GM23338 (cell line): Measurements from ENCODE around the gene GIMAP5. TPM values are rescaled to one million over a fixed set of nuclear protein-coding genes. Genes with fewer than 3 reads are reported as not detected.

ENCODE experiments used
- ATAC-seq: fragments of 200-7000 bp; cut with Tn5 transposase; 3 replicates; pipeline ENCODE4 v1.9.1; 2020
- DNase-seq: peaks from one replicate; pipeline ENCODE4 v3.0.0-alpha.2; 2015; ENCODE audit warnings: low spot score
- H2AFZ ChIP-seq: fragments of 200-600 bp; sonication (generic); 2 replicates; pipeline ENCODE4 v1.8.0; 2016; ENCODE audit warnings: antibody characterized with exemption, mild to moderate bottlenecking, moderate library complexity
- H3F3A ChIP-seq: fragments of 200-600 bp; sonication (generic); replicated peaks from 2 replicates; pipeline ENCODE4 v1.8.0; 2017; ENCODE audit warnings: antibody characterized with exemption, mixed run types, low read depth
- H3K27ac ChIP-seq: fragments of 200-600 bp; sonication (generic); 2 replicates; pipeline ENCODE4 v1.6.1; 2016; ENCODE audit warnings: low read depth
- H3K27me3 ChIP-seq: fragments of 200-600 bp; sonication (generic); 2 replicates; pipeline ENCODE4 v1.8.0; 2016; ENCODE audit warnings: mild to moderate bottlenecking, mixed run types, moderate library complexity; ENCODE audit not compliant: insufficient read depth
- H3K36me3 ChIP-seq: fragments of 200-600 bp; sonication (generic); 2 replicates; pipeline ENCODE4 v1.8.0; 2016; ENCODE audit warnings: mild to moderate bottlenecking; ENCODE audit not compliant: insufficient read depth
- H3K4me1 ChIP-seq: fragments of 200-600 bp; sonication (generic); 2 replicates; pipeline ENCODE4 v1.8.0; 2016; ENCODE audit warnings: mild to moderate bottlenecking, moderate library complexity; ENCODE audit not compliant: insufficient read depth
- H3K4me2 ChIP-seq: fragments of 200-600 bp; sonication (generic); 2 replicates; pipeline ENCODE4 v1.7.1; 2017; ENCODE audit warnings: mixed run types
- H3K4me3 ChIP-seq: fragments of 200-600 bp; sonication (generic); 2 replicates; pipeline ENCODE4 v1.6.1; 2016; ENCODE audit warnings: mixed run types
- H3K79me2 ChIP-seq: fragments of 200-600 bp; sonication (generic); replicated peaks from 2 replicates; pipeline ENCODE4 v1.8.0; 2017; ENCODE audit warnings: mild to moderate bottlenecking; ENCODE audit not compliant: insufficient read depth
- H3K9me2 ChIP-seq: fragments of 200-600 bp; sonication (generic); 2 replicates; pipeline ENCODE4 v1.8.0; 2017; ENCODE audit not compliant: insufficient read depth
- H4K20me1 ChIP-seq: fragments of 200-600 bp; sonication (generic); replicated peaks from 2 replicates; pipeline ENCODE4 v1.8.0; 2017; ENCODE audit warnings: mild to moderate bottlenecking; ENCODE audit not compliant: insufficient read depth
- H3K27ac Mint-ChIP-seq: 2 replicates; pipeline ENCODE4 v1.8.0; 2020; ENCODE audit warnings: inconsistent platforms, mild to moderate bottlenecking, moderate library complexity, mixed read lengths
- H3K27me3 Mint-ChIP-seq: 3 replicates; pipeline ENCODE4 v1.8.0; 2022; ENCODE audit warnings: low read depth, mild to moderate bottlenecking, moderate library complexity, mixed read lengths, inconsistent platforms; ENCODE audit not compliant: insufficient read depth, poor library complexity
- H3K36me3 Mint-ChIP-seq: 3 replicates; pipeline ENCODE4 v1.8.0; 2021; ENCODE audit warnings: low read depth, mild to moderate bottlenecking, inconsistent platforms, moderate library complexity, mixed read lengths
- H3K4me1 Mint-ChIP-seq: 3 replicates; pipeline ENCODE4 v1.8.0; 2020; ENCODE audit warnings: mild to moderate bottlenecking, inconsistent platforms, mixed read lengths
- H3K4me3 Mint-ChIP-seq: 3 replicates; pipeline ENCODE4 v1.8.0; 2021; ENCODE audit warnings: moderate library complexity, mild to moderate bottlenecking, inconsistent platforms, mixed read lengths
- H3K9me3 Mint-ChIP-seq: 3 replicates; pipeline ENCODE4 v1.8.0; 2020; ENCODE audit warnings: moderate library complexity, mild to moderate bottlenecking, inconsistent platforms, mixed read lengths
- CREB1 ChIP-seq: fragments of 250-450 bp; sonication (Bioruptor Pico); IDR thresholded peaks from 2 replicates; pipeline ENCODE4 v1.5.0; 2020; ENCODE audit warnings: low read depth, mild to moderate bottlenecking, moderate library complexity
- CTCF ChIP-seq, 2 experiments: fragments of 200-600 bp in 1 of 2; sonication (generic) in 1 of 2; conservative IDR thresholded peaks; 2 replicates each; pipeline versions ENCODE4 v1.5.1 to v1.6.1; 2016 to 2017; ENCODE audit warnings: antibody characterized with exemption in 2 of 2, low read depth in 2 of 2, mild to moderate bottlenecking in 2 of 2, moderate library complexity in 1 of 2
- EZH2 ChIP-seq: fragments of 200-600 bp; sonication (generic); IDR thresholded peaks from one replicate; pipeline ENCODE4 v1.8.0; 2017; ENCODE audit warnings: antibody characterized with exemption, mild to moderate bottlenecking, low read depth; ENCODE audit not compliant: unreplicated experiment
- EZH2phosphoT487 ChIP-seq: fragments of 200-600 bp; sonication (generic); IDR thresholded peaks from one replicate; pipeline ENCODE4 v1.8.1; 2018; ENCODE audit warnings: antibody characterized with exemption; ENCODE audit not compliant: unreplicated experiment
- JUNB ChIP-seq: IDR thresholded peaks from one replicate; pipeline ENCODE4 v1.6.1; 2016; ENCODE audit warnings: antibody characterized with exemption; ENCODE audit not compliant: unreplicated experiment
- NANOG ChIP-seq: IDR thresholded peaks from 2 replicates; pipeline ENCODE4 v1.6.1; 2016; ENCODE audit warnings: antibody characterized with exemption, borderline replicate concordance
- POLR2AphosphoS5 ChIP-seq: IDR thresholded peaks from 2 replicates; pipeline ENCODE4 v1.6.1; 2016; ENCODE audit warnings: antibody characterized with exemption, low read depth
- REST ChIP-seq: IDR thresholded peaks from one replicate; pipeline ENCODE4 v1.6.1; 2018; ENCODE audit warnings: antibody characterized with exemption; ENCODE audit not compliant: unreplicated experiment
- STAT1 ChIP-seq: IDR thresholded peaks from one replicate; pipeline ENCODE4 v1.6.1; 2016; ENCODE audit warnings: antibody characterized with exemption; ENCODE audit not compliant: unreplicated experiment
- ZNF114 ChIP-seq: fragments of 250-450 bp; sonication (Bioruptor Pico); IDR thresholded peaks from 2 replicates; pipeline ENCODE4 v1.5.0; 2020; ENCODE audit warnings: mild to moderate bottlenecking, moderate library complexity
- polyA plus RNA-seq: library from polyadenylated mRNA; unstranded; fragments of >200 nt; fragmentation: Nextera tagmentation; extraction: Ambion mirVana; gene quantifications from 2 replicates; pipeline ENCODE4 v1.2.1, GENCODE V29; 2016
- total RNA-seq: library from RNA; depleted of rRNA; stranded (reverse); fragments of >200 nt; shearing (Covaris generic); gene quantifications from 2 replicates; pipeline ENCODE4 v1.2.3, GENCODE V29; 2014
- TF ChIP-seq, protein P1 (sequence below): IDR thresholded peaks from 2 replicates; pipeline ENCODE4 v1.6.1; 2016; ENCODE audit warnings: antibody characterized with exemption

Gene GIMAP5
- total and polyA plus RNA-seq, 2 experiments from 2014 or later, result not detected

- H3K27ac Mint-ChIP-seq, result no peak overlapping the region
- no peaks in the 10 kb centered on the region for H3F3A ChIP-seq
- ATAC-seq, result no peak
- no peaks in the 10 kb centered on the region for H3K4me1 Mint-ChIP-seq
- DNase-seq, result no peak
- no peak overlapping the region for H3K4me3 ChIP-seq
- no peak overlapping the region for H3K27ac ChIP-seq
- no peaks in the 10 kb centered on the region for H3K36me3 ChIP-seq
- no peaks in the 10 kb centered on the region for H3K4me1 ChIP-seq
- no peak overlapping the region for H3K4me2 ChIP-seq
- H3K4me3 Mint-ChIP-seq, result no peak overlapping the region
- H3K79me2 ChIP-seq, result no peaks in the 10 kb centered on the region
- H2AFZ ChIP-seq, result no peak overlapping the region
- H3K27me3 ChIP-seq, result peaks cover 12% of the 10 kb centered on the region; the same call in 1 of the 2 replicates
- no peaks in the 10 kb centered on the region for H4K20me1 ChIP-seq
- peaks cover 14% of the 10 kb centered on the region for H3K9me3 Mint-ChIP-seq
- no peaks in the 10 kb centered on the region for H3K36me3 Mint-ChIP-seq
- no peaks in the 10 kb centered on the region for H3K9me2 ChIP-seq
- TF ChIP-seq EZH2 (no peak), POLR2AphosphoS5 (no peak)
- peaks cover 14% of the 10 kb centered on the region for H3K27me3 Mint-ChIP-seq
Measured at GRCh38 chr7:150716939-150717338, 20.3 kb upstream of the GIMAP5 start.

DNA sequence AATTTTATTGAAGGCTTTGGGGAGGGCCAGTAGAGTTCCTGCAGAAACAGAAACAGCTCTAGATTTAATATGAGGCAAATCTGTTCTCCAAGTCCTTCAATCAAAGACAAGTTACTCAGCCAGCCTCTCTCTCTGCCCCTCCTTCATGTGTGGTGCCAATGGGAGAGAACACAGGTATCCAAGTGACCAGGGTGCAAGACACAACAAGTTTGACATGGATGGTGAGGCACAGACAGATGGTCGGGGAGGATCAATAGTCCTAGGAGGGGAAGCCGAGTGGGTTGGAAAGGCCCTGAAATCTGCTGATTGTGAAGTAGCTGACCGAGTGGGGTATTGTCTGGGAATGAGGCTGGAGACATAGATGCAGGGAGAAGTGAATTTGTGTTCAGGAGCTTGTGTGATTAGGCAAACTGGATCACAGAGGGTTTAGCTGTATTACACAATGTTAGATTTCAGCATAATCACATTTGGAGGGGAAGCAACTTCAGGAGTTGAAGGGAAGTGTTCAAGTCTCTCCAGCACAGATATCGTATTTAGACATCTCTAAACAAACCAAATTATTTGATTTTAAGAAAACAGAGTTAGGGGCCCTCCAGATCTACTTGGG is 19.3 kb upstream of the GIMAP5 start:
- Histone ChIP-seq H3K27me3 (peaks cover 17% of the 10 kb centered on the region; the same call in 1 of the 2 replicates), H3K4me1 (no peaks in the 10 kb centered on the region), H3K4me2 (no peak overlapping the region), H3K9me2 (no peaks in the 10 kb centered on the region), H3F3A (no peaks in the 10 kb centered on the region), H3K27ac (no peak overlapping the region), H3K4me3 (no peak overlapping the region), H3K79me2 (no peaks in the 10 kb centered on the region), H4K20me1 (no peaks in the 10 kb centered on the region), H2AFZ (no peak overlapping the region), H3K36me3 (no peaks in the 10 kb centered on the region)
- H3K4me1 Mint-ChIP-seq, result no peaks in the 10 kb centered on the region
- no peak overlapping the region for H3K4me3 Mint-ChIP-seq
- H3K27me3 Mint-ChIP-seq, result peaks cover 17% of the 10 kb centered on the region
- no peak overlapping the region for H3K27ac Mint-ChIP-seq
- H3K9me3 Mint-ChIP-seq, result peaks cover 7% of the 10 kb centered on the region; the same call in 2 of the 3 replicates
- ATAC-seq (no peak), DNase-seq (no peak)
- no peak for TF ChIP-seq ZNF114
- H3K36me3 Mint-ChIP-seq, result no peaks in the 10 kb centered on the region

GRCh38 chr7:150719436-150719835 is 17.8 kb upstream of the GIMAP5 start:
- Histone ChIP-seq H4K20me1 (no peaks in the 10 kb centered on the region; the same call in 1 of the 2 replicates), H3K36me3 (no peaks in the 10 kb centered on the region), H3K9me2 (no peaks in the 10 kb centered on the region), H3K4me3 (no peak overlapping the region), H3K79me2 (no peaks in the 10 kb centered on the region), H2AFZ (no peak overlapping the region), H3K4me1 (no peaks in the 10 kb centered on the region), H3K27ac (no peak overlapping the region), H3K27me3 (peaks cover 32% of the 10 kb centered on the region), H3K4me2 (no peak overlapping the region), H3F3A (no peaks in the 10 kb centered on the region)
- H3K9me3 Mint-ChIP-seq, result no peaks in the 10 kb centered on the region
- H3K36me3 Mint-ChIP-seq, result no peaks in the 10 kb centered on the region
- peaks cover 16% of the 10 kb centered on the region for H3K27me3 Mint-ChIP-seq
- no peak for DNase-seq
- H3K27ac Mint-ChIP-seq, result no peak overlapping the region
- no peaks in the 10 kb centered on the region for H3K4me1 Mint-ChIP-seq
- no peak for ATAC-seq
- no peak overlapping the region for H3K4me3 Mint-ChIP-seq
- TF ChIP-seq STAT1, result no peak
- no peak for TF ChIP-seq ZNF114
- TF ChIP-seq CREB1 (CRISPR knock-in tag), result no peak
- no peak for TF ChIP-seq POLR2AphosphoS5
- TF ChIP-seq, protein P1, sequence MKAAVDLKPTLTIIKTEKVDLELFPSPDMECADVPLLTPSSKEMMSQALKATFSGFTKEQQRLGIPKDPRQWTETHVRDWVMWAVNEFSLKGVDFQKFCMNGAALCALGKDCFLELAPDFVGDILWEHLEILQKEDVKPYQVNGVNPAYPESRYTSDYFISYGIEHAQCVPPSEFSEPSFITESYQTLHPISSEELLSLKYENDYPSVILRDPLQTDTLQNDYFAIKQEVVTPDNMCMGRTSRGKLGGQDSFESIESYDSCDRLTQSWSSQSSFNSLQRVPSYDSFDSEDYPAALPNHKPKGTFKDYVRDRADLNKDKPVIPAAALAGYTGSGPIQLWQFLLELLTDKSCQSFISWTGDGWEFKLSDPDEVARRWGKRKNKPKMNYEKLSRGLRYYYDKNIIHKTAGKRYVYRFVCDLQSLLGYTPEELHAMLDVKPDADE, result no peak
- no peak for TF ChIP-seq JUNB
- no peak for TF ChIP-seq REST
- TF ChIP-seq CTCF (conservative IDR thresholded peaks at IDR 0.05; ENCODE audit: low read depth in 2 of 2), result no peak
- no peak for TF ChIP-seq NANOG
- no peak for TF ChIP-seq EZH2phosphoT487
